RWPE2 (cell line): ENCODE measurements around the gene SLC25A13.

Experiments used
- ATAC-seq: fragments of 200-7000 bp; cut with Tn5 transposase; 3 replicates; pipeline ENCODE4 v1.9.1; 2021; ENCODE audit warnings: low read depth
- DNase-seq: peaks from one replicate; pipeline ENCODE4 v3.0.0-alpha.2; 2020; ENCODE audit warnings: low spot score
- H3K27ac ChIP-seq: fragments of 450-650 bp; 2 replicates; pipeline ENCODE4 v1.5.1; 2017; ENCODE audit warnings: mild to moderate bottlenecking; ENCODE audit not compliant: poor library complexity, severe bottlenecking
- H3K27me3 ChIP-seq: fragments of 250-450 bp; sonication (Bioruptor Pico); 2 replicates; pipeline ENCODE4 v1.5.1; 2021; ENCODE audit warnings: mild to moderate bottlenecking, moderate library complexity; ENCODE audit not compliant: insufficient read depth, poor library complexity, severe bottlenecking
- H3K36me3 ChIP-seq: fragments of 250-450 bp; sonication (Bioruptor Pico); 2 replicates; pipeline ENCODE4 v1.5.1; 2020; ENCODE audit warnings: low read depth, mild to moderate bottlenecking, moderate library complexity
- H3K4me1 ChIP-seq: fragments of 250-450 bp; sonication (Bioruptor Pico); 2 replicates; pipeline ENCODE4 v1.5.1; 2021; ENCODE audit warnings: mild to moderate bottlenecking, moderate library complexity; ENCODE audit not compliant: insufficient read depth, poor library complexity, severe bottlenecking
- H3K4me3 ChIP-seq: fragments of 250-450 bp; sonication (Bioruptor Pico); 2 replicates; pipeline ENCODE4 v1.5.1; 2021; ENCODE audit warnings: mild to moderate bottlenecking, moderate library complexity; ENCODE audit not compliant: severe bottlenecking
- H3K9me3 ChIP-seq: fragments of 250-450 bp; sonication (Bioruptor Pico); 2 replicates; pipeline ENCODE4 v1.5.1; 2021; ENCODE audit warnings: mild to moderate bottlenecking, moderate library complexity; ENCODE audit not compliant: severe bottlenecking
- CTCF ChIP-seq: fragments of 450-650 bp; IDR thresholded peaks from one replicate; pipeline ENCODE4 v1.5.1; 2017; ENCODE audit warnings: mild to moderate bottlenecking, moderate library complexity; ENCODE audit not compliant: poor library complexity, severe bottlenecking

The SLC25A13 gene

GRCh38 chr7:96174812-96175211 is 147.1 kb downstream of the SLC25A13 start:
- peaks cover 8% of the 10 kb centered on the region for H3K4me1 ChIP-seq
- ATAC-seq = no peak
- no peak for DNase-seq

GRCh38 chr7:96173781-96174180 is 148.1 kb downstream of the SLC25A13 start:
- no peak for ATAC-seq

More at GRCh38 chr7:96174812-96175211, 147.1 kb downstream of the SLC25A13 start:
- Histone ChIP-seq H3K9me3 (no peaks in the 10 kb centered on the region), H3K27ac (no peak overlapping the region), H3K36me3 (peaks cover 16% of the 10 kb centered on the region), H3K4me3 (no peak overlapping the region), H3K27me3 (no peaks in the 10 kb centered on the region)
- no peak for TF ChIP-seq CTCF

GRCh38 chr7:96169439-96169838 is 152.5 kb downstream of the SLC25A13 start:
- ATAC-seq (no peak), DNase-seq (no peak)
- H3K27ac ChIP-seq = no peak overlapping the region
- no peak for TF ChIP-seq CTCF
- H3K4me3 ChIP-seq = no peak overlapping the region
- peaks cover 35% of the 10 kb centered on the region for H3K36me3 ChIP-seq
- no peaks in the 10 kb centered on the region for H3K9me3 ChIP-seq
- H3K4me1 ChIP-seq = no peaks in the 10 kb centered on the region
- no peaks in the 10 kb centered on the region for H3K27me3 ChIP-seq

More at GRCh38 chr7:96173781-96174180, 148.1 kb downstream of the SLC25A13 start:
- no peak for TF ChIP-seq CTCF
- H3K9me3 ChIP-seq = no peaks in the 10 kb centered on the region
- H3K4me1 ChIP-seq = peaks cover 1% of the 10 kb centered on the region
- no peak for DNase-seq
- no peak overlapping the region for H3K27ac ChIP-seq
- H3K27me3 ChIP-seq = no peaks in the 10 kb centered on the region
- peaks cover 23% of the 10 kb centered on the region for H3K36me3 ChIP-seq
- no peak overlapping the region for H3K4me3 ChIP-seq

DNA sequence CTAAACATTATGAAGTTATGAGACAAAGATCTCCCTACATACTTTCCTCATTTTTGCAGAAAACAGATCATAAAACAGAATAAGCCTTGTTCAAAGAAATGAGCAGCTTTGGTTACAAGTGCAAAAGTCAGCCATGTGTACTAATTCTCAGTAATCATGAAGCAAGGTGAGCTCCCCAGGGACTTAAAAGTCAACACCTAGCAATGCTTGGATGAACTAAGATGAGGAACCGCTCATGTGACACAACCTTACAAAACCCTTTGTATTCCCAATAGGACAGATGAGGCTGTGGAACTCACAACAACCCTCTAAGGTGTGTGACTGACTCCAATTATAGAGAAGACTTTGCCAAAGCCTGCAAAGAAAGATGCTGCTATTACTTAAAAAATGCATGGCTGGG is 154.5 kb downstream of the SLC25A13 start:
- Histone ChIP-seq H3K4me3 (no peak overlapping the region), H3K27ac (no peak overlapping the region), H3K36me3 (peaks cover 35% of the 10 kb centered on the region), H3K4me1 (no peaks in the 10 kb centered on the region), H3K9me3 (no peaks in the 10 kb centered on the region), H3K27me3 (no peaks in the 10 kb centered on the region)
- DNase-seq (no peak), ATAC-seq (no peak)
- TF ChIP-seq CTCF = no peak

DNA sequence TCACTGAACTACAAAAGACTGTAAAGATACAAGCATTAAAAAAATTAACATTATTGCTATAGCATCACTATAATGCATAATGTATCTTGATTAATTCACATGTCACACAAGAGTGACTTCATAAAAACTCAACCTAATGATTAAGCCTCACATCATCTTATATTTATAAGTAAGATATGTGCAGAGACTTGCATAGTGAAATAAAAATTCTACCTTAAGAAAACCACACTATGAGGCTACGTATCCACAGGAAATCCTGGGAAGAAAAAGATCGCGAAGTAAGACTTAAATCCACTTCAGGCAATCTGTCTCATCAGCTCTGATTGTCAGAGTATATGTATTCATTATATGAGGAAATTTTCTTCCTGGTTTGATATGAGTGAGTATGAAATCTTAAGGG is 160.0 kb downstream of the SLC25A13 start:
- no peak for TF ChIP-seq CTCF
- H3K4me1 ChIP-seq = no peaks in the 10 kb centered on the region
- ATAC-seq (no peak), DNase-seq (no peak)
- no peak overlapping the region for H3K27ac ChIP-seq
- no peaks in the 10 kb centered on the region for H3K9me3 ChIP-seq
- H3K4me3 ChIP-seq = no peak overlapping the region
- H3K36me3 ChIP-seq = peaks cover 6% of the 10 kb centered on the region; the same call in 1 of the 2 replicates
- H3K27me3 ChIP-seq = no peaks in the 10 kb centered on the region
